ENCODE results near the gene EHD1. TPM values are rescaled to one million over a fixed set of nuclear protein-coding genes. Genes with fewer than 3 reads are reported as not detected.

EHD1 gene
- total RNA-seq, 4 donors from 2014 or later, result 53.5 to 90.7 (median 67.4) TPM

GRCh38 chr11:64885367-64886286, 7.2 kb upstream of the EHD1 start:
- DNase-seq, result no peak
- Histone ChIP-seq H3K27ac (no peak overlapping the region), H3K4me1 (peaks cover 3 to 16% of the 10 kb centered on the region in 2 donors), H3K27me3 (no peaks in the 10 kb centered on the region), H3K36me3 (no peaks in the 10 kb centered on the region), H3K9me3 (no peaks in the 10 kb centered on the region), H3K4me3 (replicated peaks in 1 of 3) (no peak overlapping the region)
- intact Hi-C loops (cut with DNase I), result no loop called here
- TF ChIP-seq POLR2A (IDR thresholded peaks at IDR 0.05) (no peak), CTCF (IDR thresholded peaks at IDR 0.05) (no peak)
- WGBS, 2 donors, result 84 to 89% methylated on average over 15 of the region's 15 CpGs

GRCh38 chr11:64884019-64884418, 5.6 kb upstream of the EHD1 start:
- TF ChIP-seq CTCF (IDR thresholded peaks at IDR 0.05) (no peak), POLR2A (IDR thresholded peaks at IDR 0.05) (no peak)
- DNase-seq, result no peak
- Histone ChIP-seq H3K27me3 (no peaks in the 10 kb centered on the region), H3K9me3 (no peaks in the 10 kb centered on the region), H3K27ac (no peak overlapping the region), H3K4me1 (peaks cover 3 to 22% of the 10 kb centered on the region in 2 donors), H3K4me3 (replicated peaks in 1 of 3) (no peak overlapping the region), H3K36me3 (no peaks in the 10 kb centered on the region)
- intact Hi-C loops (cut with DNase I), result no loop called here
- WGBS, 2 donors, result 95% methylated on average over 8 of the region's 8 CpGs

- no peaks in the 10 kb centered on the region for H3K27me3 ChIP-seq
- no peak for DNase-seq
- no peaks in the 10 kb centered on the region for H3K9me3 ChIP-seq
- no peak overlapping the region for H3K4me3 ChIP-seq (replicated peaks in 1 of 3)
- H3K4me1 ChIP-seq, result peaks cover 3 to 18% of the 10 kb centered on the region in 2 donors
- no peak overlapping the region for H3K27ac ChIP-seq
- TF ChIP-seq CTCF (IDR thresholded peaks at IDR 0.05) (no peak), POLR2A (IDR thresholded peaks at IDR 0.05) (no peak)
- intact Hi-C loops (cut with DNase I), result no loop called here
- no peaks in the 10 kb centered on the region for H3K36me3 ChIP-seq
- 40% methylated on average over 2 of the region's 5 CpGs; no CpG with 5 or more reads in 1 of the 2 donors for WGBS, 2 donors
These were observed 5.2 kb upstream of the EHD1 start for GRCh38 chr11:64883575-64883974.

- no peaks in the 10 kb centered on the region for H3K27me3 ChIP-seq
- peak overlapping the region in 1 of 3 donors; percentile 10 for H3K27ac ChIP-seq
- no peak for DNase-seq
- WGBS, 2 donors, result 81 to 85% methylated on average over 5 of the region's 5 CpGs
- no peaks in the 10 kb centered on the region for H3K36me3 ChIP-seq
- TF ChIP-seq CTCF (IDR thresholded peaks at IDR 0.05), result no peak
- no peak for TF ChIP-seq POLR2A (IDR thresholded peaks at IDR 0.05)
- H3K9me3 ChIP-seq, result no peaks in the 10 kb centered on the region
- intact Hi-C loops (cut with DNase I), result no loop called here
- H3K4me1 ChIP-seq, result peaks cover 5 to 8% of the 10 kb centered on the region in 2 donors
- H3K4me3 ChIP-seq (replicated peaks in 1 of 3), result no peak overlapping the region
These were observed 3.8 kb upstream of the EHD1 start for GRCh38 chr11:64882243-64882642.

GRCh38 chr11:64881476-64881875, 3.1 kb upstream of the EHD1 start:
- H3K4me3 ChIP-seq (replicated peaks in 1 of 3), result no peak overlapping the region
- intact Hi-C loops (cut with DNase I), result no loop called here
- 84 to 87% methylated on average over 8 of the region's 8 CpGs for WGBS, 2 donors
- DNase-seq, result no peak
- no peaks in the 10 kb centered on the region for H3K9me3 ChIP-seq
- H3K36me3 ChIP-seq, result no peaks in the 10 kb centered on the region
- peaks cover 13 to 15% of the 10 kb centered on the region in 2 donors for H3K4me1 ChIP-seq
- H3K27ac ChIP-seq, result no peak overlapping the region
- TF ChIP-seq POLR2A (IDR thresholded peaks at IDR 0.05), result no peak
- no peak for TF ChIP-seq CTCF (IDR thresholded peaks at IDR 0.05)
- H3K27me3 ChIP-seq, result no peaks in the 10 kb centered on the region

Measured in thyroid gland (tissue), 4 donors.